ENCODE data around the gene SIN3B.

Gene SIN3B

GRCh38 chr19:16904599-16904998, 75.4 kb downstream of the SIN3B start:
- POLR2A ChIA-PET, result no interaction called here
- no peak for TF ChIP-seq ZNF423 (tag by site-specific recombination; IDR thresholded peaks at IDR 0.05)
- TF ChIP-seq ZNF175 (tag by site-specific recombination; IDR thresholded peaks at IDR 0.05), result no peak
- TF ChIP-seq ZNF23 (tag by site-specific recombination; IDR thresholded peaks at IDR 0.05; ENCODE audit: borderline replicate concordance), result peak; percentile 93; the same call in 1 of the 2 replicates
- peak; percentile 95 for TF ChIP-seq ZBTB17 (tag by site-specific recombination; IDR thresholded peaks at IDR 0.05)
- CTCF ChIA-PET, result no interaction called here
- Histone ChIP-seq H3K4me1 (ENCODE audit: control insufficient read depth, insufficient read depth, low read length) (no peaks in the 10 kb centered on the region), H3K27ac (ENCODE audit: extremely low read depth, low read depth, low read length) (no peak overlapping the region), H3K36me3 (ENCODE audit: control insufficient read depth in 2 of 2, insufficient read depth in 1 of 2, low read length in 2 of 2) (no peaks in the 10 kb centered on the region), H3K4me3 (ENCODE audit: low read depth, low read length) (no peak overlapping the region), H3K9me3 (ENCODE audit: control insufficient read depth, insufficient read depth, low read depth, low read length) (no peaks in the 10 kb centered on the region)

GRCh38 chr19:16908759-16909158, 79.6 kb downstream of the SIN3B start:
- CTCF ChIA-PET, result no interaction called here
- Histone ChIP-seq H3K4me1 (ENCODE audit: control insufficient read depth, insufficient read depth, low read length) (no peaks in the 10 kb centered on the region), H3K4me3 (ENCODE audit: low read depth, low read length) (no peak overlapping the region), H3K36me3 (ENCODE audit: control insufficient read depth in 2 of 2, insufficient read depth in 1 of 2, low read length in 2 of 2) (no peaks in the 10 kb centered on the region), H3K27ac (ENCODE audit: extremely low read depth, low read depth, low read length) (no peak overlapping the region), H3K9me3 (ENCODE audit: control insufficient read depth, insufficient read depth, low read depth, low read length) (no peaks in the 10 kb centered on the region)
- POLR2A ChIA-PET, result no interaction called here
- TF ChIP-seq SCRT2 (tag by site-specific recombination; IDR thresholded peaks at IDR 0.05), result no peak
- no peak for TF ChIP-seq KLF9 (tag by site-specific recombination; IDR thresholded peaks at IDR 0.05; ENCODE audit: low read depth)
- TF ChIP-seq KLF8 (tag by site-specific recombination; IDR thresholded peaks at IDR 0.05), result no peak
- TF ChIP-seq ZNF707 (tag by site-specific recombination; IDR thresholded peaks at IDR 0.05), result no peak

GRCh38 chr19:16911046-16911445, 81.8 kb downstream of the SIN3B start:
- CTCF ChIA-PET, result interaction anchor here (0.6 to 0.7 kb wide), 2 partner anchors 134 to 195 kb away, joined by 3 read pairs; no protein-coding TSS in a partner anchor
- Histone ChIP-seq H3K27ac (ENCODE audit: extremely low read depth, low read depth, low read length) (no peak overlapping the region), H3K4me3 (ENCODE audit: low read depth, low read length) (no peak overlapping the region), H3K9me3 (ENCODE audit: control insufficient read depth, insufficient read depth, low read depth, low read length) (no peaks in the 10 kb centered on the region), H3K36me3 (ENCODE audit: control insufficient read depth in 2 of 2, insufficient read depth in 1 of 2, low read length in 2 of 2) (no peaks in the 10 kb centered on the region), H3K4me1 (ENCODE audit: control insufficient read depth, insufficient read depth, low read length) (no peaks in the 10 kb centered on the region)
- POLR2A ChIA-PET, result no interaction called here
- TF ChIP-seq ZNF239 (tag by site-specific recombination; IDR thresholded peaks at IDR 0.05) (no peak), ZNF610 (tag by site-specific recombination; IDR thresholded peaks at IDR 0.05; ENCODE audit: borderline replicate concordance) (peak; percentile 99)

GRCh38 chr19:16912780-16913179, 83.6 kb downstream of the SIN3B start:
- no peaks in the 10 kb centered on the region for H3K9me3 ChIP-seq (ENCODE audit: control insufficient read depth, insufficient read depth, low read depth, low read length)
- TF ChIP-seq SETDB1 (IDR thresholded peaks at IDR 0.05; ENCODE audit: insufficient read length, low read length), result peak; percentile 22
- TF ChIP-seq PBX3 (CRISPR knock-in tag; IDR thresholded peaks at IDR 0.05), result no peak
- H3K4me1 ChIP-seq (ENCODE audit: control insufficient read depth, insufficient read depth, low read length), result no peaks in the 10 kb centered on the region
- H3K36me3 ChIP-seq (ENCODE audit: control insufficient read depth in 2 of 2, insufficient read depth in 1 of 2, low read length in 2 of 2), result no peaks in the 10 kb centered on the region
- no peak overlapping the region for H3K27ac ChIP-seq (ENCODE audit: extremely low read depth, low read depth, low read length)
- no peak overlapping the region for H3K4me3 ChIP-seq (ENCODE audit: low read depth, low read length)
- CTCF ChIA-PET, result no interaction called here
- POLR2A ChIA-PET, result no interaction called here

- Histone ChIP-seq H3K9me3 (ENCODE audit: control insufficient read depth, insufficient read depth, low read depth, low read length) (no peaks in the 10 kb centered on the region), H3K27ac (ENCODE audit: extremely low read depth, low read depth, low read length) (no peak overlapping the region), H3K4me3 (ENCODE audit: low read depth, low read length) (no peak overlapping the region), H3K36me3 (ENCODE audit: control insufficient read depth in 2 of 2, insufficient read depth in 1 of 2, low read length in 2 of 2) (no peaks in the 10 kb centered on the region), H3K4me1 (ENCODE audit: control insufficient read depth, insufficient read depth, low read length) (no peaks in the 10 kb centered on the region)
- POLR2A ChIA-PET, result no interaction called here
- CTCF ChIA-PET, result no interaction called here
- TF ChIP-seq ZBTB8A (tag by site-specific recombination; IDR thresholded peaks at IDR 0.05) (no peak), ZNF658 (tag by site-specific recombination; IDR thresholded peaks at IDR 0.05) (no peak), ZNF518A (tag by site-specific recombination; conservative IDR thresholded peaks at IDR 0.05; ENCODE audit: low read depth) (no peak), ZBTB10 (tag by site-specific recombination; IDR thresholded peaks at IDR 0.05) (no peak)
These were observed 85.2 kb downstream of the SIN3B start for GRCh38 chr19:16914421-16914820.
